Activated CD4-positive, alpha-beta T cell treated with anti-CD3 and anti-CD28 coated beads, Interleukin-10, Interleukin-2, amounts not matched to agents 100 ng/mL and 50 ng/mL, durations not matched to agents 16 hours and 8 hours (primary cell): ENCODE data around the gene FHIT.
A peak's percentile ranks its signal among the peaks of the same experiment; 100 is the strongest.

Experiments used
- DNase-seq: peaks from one replicate; pipeline ENCODE4 v3.0.0-alpha.2; 2020

FHIT gene

DNA sequence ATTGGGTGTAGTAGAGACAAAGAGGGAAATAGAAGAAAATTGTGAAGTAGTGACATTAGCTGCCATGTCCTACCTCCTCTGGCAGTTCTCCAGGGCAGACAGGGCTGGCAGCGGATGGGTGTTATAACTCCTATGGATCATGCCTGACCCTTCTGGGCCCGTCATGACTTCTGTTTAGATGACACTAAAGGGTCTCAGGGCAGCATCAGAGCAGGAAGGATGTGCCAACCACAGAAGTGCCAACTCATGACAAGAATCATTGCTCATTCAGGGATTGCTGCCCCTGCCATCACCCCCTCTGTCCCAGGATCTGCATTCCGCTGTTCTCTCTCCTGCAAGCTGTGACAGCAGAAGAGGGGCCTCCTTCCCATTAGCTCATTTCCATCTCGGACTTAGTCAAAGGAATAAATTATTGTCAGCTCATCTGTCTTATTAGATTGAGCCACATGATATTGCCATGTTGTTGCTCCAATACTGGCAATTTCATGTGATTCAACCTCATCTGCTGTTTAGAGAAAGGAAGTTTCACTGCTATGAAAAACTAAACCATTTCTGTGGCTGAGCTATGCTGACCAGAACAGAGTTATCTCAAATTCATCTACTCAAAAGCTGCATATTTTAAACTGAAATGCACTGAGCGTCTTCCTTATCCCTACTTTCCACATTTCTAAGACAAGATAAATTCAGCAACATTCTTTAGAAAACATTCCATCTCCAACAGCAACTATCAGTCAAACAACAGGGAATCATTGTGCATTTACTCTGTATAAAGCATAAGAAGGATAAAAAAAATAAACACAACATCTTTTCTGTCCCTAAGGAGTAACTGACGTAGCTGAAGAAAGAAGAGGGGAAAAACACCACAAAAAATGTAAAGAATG, 271.6 kb downstream of the FHIT start:
- peak; percentile 6 for DNase-seq

DNA sequence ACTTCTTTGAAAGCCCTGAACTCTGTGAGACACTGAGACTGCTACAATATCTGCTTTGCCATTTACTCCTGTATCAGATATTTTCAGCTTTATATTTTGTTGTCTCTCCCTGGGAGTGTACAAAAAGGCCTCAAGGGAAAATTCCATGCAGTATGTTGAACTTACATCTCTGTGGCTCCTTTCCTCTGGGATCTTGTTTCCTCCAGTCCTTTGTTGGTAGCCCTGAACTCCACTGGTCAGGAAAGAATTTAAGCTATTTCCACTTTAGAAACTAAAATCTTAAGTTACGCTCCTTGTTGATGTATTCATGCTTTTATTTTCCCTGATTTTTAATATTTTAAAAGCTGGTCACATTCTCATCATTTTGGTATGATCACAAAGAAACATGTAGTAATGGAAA, 277.9 kb downstream of the FHIT start:
- no peak for DNase-seq

DNA sequence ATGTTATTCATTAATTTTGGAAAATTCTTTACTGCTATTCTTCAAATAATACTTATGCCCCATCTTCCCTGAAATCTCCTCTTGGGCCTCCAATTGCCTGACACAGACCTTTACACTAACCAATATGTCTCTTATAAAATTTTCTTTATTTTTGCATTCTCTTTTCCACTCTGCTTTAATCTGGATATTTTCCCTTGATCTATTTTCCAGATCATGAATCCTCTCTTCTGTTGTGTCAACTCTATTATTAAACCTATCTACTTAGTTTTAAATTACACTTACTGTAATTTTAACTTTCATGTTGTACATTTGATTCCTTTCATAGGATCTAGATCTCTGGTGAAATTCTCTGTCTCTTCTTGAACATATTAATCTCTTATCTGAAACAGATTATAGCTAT, 278.7 kb downstream of the FHIT start:
- DNase-seq = no peak

DNA sequence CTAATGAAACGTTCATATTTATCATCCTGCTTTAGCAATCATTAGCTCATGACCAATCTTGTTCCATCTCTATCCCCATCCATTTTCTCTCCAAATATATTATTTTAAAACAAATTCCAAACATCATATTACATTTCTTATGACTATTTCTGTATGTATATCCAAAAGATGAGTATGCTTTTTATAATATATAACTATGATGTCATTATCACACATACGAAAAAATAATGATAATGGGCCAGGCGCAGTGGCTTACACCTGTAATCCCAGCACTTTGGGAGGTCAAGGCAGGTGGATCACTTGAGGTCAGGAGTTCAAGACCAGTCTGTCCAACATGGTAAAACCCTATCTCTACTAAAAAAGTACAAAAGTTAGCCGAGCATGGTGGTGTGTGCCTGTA, 280.4 kb downstream of the FHIT start:
- no peak for DNase-seq

DNA sequence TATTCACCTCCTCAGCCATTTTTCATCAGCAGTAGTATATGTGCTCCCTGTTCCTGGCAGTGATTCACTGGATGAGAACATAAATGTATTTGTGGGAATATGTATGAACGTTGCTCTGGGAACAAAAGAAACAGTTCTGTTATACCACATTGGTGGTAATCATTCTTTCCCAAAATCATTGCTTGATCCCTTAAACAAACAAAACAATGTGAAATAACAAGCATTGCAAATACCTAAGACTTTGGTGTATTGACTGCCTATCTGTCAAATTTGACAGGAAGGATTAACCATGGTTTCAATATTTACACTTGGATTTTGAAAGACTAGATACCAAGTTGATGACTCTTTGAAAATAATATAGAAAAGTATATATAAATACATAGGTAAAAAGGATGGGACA, 284.1 kb downstream of the FHIT start:
- DNase-seq = no peak

DNA sequence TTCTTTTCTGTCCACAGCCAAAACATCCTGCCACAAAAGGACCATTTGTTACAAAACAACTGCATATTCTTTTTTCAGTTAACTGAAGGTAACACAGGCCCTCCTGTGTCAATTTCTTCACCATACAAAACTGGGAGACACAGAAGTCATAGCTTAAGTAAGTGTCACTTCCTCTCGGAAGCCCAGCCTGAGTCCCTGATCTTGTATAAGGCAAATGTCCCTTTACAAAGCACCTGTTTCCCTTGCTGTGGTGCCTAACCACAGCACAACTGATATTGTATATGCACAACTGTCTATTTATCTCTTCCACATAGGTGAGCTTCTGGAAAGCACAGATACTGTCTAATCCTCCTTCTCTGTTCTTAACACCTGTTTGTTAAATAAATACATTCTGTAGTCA, 293.7 kb downstream of the FHIT start:
- no peak for DNase-seq

DNA sequence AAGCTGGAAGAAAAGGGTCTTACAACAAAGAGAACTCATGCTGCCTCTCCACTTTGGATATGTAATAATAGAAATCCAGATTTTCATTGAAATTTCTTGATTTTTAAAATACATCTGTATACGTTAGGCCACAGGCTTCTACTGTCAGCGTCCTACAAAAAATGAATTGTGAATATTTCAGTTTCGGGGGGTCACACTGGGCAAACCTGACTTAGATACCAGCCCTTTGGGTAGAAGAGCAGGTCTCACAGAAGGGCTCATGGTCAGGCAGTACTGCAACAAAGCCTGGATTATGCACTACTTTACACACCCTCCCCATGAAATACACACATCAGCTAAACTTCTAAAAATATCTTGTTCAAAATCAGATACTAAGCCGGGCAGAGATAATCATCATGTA, 294.5 kb downstream of the FHIT start:
- DNase-seq = no peak

DNA sequence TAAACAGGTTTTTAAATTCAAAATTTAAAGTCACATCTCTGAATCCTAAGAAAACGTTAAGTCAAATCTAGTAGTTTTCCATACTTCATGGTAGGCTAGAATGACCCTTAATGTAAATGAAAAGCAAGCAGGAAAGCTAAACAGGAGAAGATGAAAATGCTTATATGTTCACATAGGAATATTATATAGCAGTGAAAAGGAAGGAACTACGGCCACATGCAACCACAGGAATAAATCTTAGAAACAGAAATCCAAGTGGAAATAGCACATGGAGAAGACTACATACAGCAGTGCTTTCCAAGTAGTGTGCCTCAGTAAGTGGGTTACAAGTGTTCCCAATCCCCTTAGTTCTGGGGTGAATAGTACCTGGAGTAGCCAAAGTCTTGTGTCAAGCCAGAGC, 296.2 kb downstream of the FHIT start:
- DNase-seq = no peak

DNA sequence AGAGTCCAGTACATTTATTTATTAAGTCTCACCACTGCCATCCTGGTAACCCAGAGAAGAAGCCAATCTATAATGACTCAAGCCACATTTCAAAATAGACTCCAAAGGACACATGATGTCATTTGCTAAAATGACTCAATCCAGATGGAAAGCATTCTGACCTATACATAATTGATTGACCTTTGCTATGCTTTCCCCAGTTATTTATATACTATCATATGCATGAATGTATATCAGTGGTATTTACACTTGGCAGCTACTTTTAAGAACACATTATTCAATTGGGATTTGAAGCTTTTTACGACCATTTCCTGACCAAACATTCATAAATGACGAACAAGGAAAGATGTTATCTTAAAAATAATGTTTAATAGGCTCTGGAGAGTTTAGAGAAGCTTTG, 297.2 kb downstream of the FHIT start:
- no peak for DNase-seq

DNA sequence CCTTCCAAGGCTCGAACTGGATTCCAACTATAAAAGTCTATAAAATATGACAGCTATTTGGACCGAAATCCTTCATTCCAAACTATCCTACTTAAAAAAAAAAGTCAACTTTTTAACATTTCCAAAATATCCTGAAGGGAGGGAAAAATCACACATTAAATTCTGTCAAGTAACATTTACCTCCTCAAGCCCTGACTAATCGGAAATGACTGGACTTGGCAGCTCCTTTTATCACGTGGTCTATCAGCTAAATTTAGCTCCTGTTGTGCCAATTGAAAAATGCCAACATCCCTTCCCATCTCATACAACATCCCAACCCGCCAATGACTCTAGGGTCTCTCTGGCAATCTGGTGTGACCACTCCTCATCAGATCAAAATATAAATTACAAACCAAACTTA, 297.9 kb downstream of the FHIT start:
- DNase-seq = no peak

DNA sequence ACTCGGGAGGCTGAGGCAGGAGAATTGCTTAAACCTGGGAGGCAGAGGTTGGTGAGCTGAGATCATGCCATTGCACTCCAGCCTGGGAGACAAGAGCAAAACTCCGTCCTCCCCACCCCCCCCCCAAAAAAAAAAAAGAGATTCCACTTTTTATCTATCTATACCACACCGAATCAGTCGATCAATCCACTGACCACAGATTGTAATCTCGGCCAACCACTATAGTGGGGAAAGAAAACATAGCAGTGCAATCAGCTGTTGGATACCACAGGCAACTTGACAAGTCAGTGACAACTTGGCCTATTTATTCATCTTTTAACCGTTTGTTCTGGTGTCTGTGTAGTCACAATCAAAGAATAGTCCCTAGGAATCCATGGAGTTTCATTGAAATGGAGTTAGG, 299.2 kb downstream of the FHIT start:
- no peak for DNase-seq

DNA sequence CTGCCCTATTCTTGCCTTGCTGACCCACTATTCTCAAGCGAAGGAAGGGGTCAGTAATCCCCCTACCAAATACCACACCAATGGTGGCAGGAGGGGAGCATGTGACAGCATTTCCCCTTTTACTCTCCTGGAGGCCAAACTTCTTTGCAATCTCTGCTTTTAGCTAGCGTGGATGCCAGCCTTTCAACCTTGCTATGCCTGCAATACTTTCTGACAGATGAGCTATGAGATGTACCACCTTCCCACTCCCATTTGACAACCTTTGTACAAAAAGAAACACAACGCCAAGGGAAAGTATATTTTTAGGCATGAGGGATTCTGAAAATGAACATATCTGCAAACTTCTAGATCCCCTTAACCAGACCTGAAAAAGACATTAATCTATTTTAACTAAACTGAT, 302.1 kb downstream of the FHIT start:
- no peak for DNase-seq

DNA sequence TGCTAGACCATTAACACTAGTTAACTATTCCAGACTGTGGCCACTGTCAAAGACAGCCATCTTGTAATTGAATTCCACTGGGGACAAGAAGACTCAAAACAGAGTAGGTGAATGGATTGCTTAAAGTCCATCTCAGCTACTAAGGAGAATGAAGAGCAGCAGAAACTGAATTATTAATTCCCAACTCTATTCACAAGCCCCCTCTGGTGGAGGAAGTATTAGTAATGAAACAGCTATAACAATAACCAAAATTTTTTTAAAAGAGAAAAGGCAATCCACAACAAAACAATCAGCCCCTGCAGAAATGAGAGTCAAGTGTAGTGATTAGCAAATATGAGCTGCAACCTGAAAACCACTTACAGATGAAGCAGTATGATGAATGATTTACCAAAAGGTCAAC, 302.8 kb downstream of the FHIT start:
- DNase-seq = no peak

DNA sequence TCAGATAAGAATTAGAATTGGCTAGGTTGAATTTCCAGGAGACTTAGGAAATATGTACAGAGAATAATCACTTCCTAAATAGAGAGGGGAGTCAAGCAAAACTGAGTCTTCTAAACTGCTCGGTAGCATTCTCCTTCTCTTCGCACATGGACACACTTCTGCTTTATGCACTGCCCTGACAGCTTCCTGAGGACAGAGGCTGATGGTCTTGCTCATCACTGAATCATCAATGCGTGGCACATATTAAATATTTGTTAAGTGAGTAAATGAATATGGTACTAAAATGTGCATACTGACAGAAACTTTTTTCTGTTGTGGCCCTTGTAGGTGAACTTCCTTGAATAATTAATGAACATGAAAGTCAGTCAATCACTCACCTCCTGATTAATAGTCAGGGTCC, 315.5 kb downstream of the FHIT start:
- no peak for DNase-seq

DNA sequence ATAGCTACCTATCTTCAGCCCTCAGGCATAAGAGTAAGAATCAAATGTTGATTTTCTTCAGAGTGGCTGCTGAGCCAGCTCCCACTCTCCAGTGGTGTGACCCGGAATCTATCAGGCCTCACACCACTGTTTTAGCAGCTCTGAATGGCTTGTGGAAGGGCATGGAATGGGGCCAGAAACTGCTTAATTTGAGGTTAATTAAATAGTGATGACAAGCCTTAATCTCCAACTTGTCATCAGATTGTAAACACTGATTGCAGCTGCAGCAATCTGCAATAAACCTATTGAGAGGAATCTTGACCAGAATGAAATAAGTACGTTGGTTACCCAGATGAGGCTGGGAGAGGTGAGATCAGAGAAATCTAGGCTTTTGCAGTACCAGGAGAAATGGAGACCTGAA, 317.4 kb downstream of the FHIT start:
- no peak for DNase-seq

DNA sequence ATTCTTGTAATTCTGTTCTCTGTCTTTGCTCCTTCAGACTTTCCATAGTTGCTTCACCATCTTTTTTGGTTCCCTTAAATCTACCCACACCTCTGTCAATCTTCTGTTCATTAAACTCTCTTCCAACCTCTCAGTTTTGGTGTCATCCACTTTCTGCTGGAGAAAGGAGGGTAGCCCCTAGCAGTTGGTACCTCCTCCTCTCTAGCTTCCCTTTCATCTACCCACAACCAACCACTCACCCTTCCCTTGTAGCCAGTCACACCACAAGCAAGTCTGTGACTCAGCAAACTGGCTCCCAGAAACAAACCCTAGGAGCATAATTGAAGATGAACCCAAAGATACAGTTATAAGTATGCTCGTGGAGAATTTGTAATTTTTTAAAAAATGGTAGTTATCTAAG, 318.6 kb downstream of the FHIT start:
- DNase-seq = peak; percentile 22

DNA sequence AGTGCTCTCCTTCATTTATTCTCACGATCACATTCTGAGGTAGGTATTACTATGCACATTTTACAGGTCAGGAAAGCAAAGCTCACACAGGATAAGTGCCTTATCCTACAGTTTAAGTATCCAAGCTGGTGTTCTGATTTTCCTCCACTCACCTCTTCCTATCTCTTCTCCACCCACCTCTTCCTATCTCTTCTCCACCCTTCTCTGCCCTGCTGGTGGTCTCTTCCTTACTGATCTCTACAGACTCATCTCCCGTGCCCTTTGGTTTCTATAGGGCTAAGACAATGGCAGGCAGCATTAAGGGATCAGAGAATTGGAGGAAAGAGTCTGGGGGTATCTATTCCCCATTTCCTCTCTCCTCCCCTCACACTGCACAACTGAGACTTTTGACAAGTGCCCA, 319.1 kb downstream of the FHIT start:
- DNase-seq = no peak

DNA sequence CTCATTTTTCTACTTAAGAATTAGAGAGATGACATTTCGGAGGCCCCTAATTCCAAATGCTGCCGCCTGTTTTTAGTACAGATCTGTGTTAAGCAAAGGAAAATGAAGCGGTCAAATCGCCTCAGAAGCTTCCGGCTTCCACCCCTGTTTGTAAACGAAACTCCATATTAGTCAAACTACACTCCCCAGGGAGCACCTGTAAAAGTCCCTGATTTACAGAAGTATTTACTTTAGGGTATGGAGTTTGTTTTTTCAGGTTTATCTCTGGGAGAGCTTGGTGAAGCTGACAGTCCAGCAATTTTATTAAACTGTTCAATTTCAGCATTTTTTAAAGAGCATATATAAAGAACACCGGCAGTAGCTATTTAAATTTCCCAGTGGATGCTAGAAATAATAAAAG, 319.8 kb downstream of the FHIT start:
- DNase-seq = no peak

DNA sequence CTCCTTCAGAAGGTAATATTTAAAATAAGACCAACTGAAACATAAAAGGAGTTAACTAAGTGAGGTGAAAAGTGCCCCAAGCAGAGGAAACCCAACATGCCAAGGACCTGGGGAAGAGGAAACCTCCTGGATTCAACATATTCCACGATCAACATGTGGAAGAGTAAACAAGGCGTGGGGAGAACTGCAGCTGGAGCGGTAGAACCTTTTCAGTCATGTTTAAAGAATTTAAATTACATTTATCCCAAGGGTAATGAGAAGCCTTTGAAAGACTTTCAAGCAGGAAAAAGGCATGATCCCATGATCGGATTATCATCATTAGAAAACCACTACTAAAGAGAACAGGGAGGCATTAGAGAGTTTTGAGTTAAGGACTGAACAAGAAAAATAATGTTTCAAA, 330.7 kb downstream of the FHIT start:
- DNase-seq = no peak

DNA sequence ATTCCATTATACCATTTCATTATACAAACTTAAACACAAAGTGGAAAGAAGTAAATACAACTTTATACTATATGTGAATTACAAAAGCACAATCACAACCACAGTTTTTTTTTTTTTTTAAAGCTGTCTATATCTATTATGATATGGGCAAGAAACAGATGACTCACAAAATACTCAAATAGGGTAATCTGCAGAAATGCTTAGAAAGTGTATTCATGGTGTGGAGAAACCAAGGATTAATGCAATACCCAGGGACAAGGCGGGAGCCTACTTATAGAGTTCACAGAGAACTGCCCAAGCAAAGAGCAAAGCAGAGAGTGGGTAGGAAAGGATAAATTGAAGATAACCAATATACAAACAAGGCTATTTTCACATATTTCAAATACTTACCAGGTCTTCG, 332.0 kb downstream of the FHIT start:
- no peak for DNase-seq

DNA sequence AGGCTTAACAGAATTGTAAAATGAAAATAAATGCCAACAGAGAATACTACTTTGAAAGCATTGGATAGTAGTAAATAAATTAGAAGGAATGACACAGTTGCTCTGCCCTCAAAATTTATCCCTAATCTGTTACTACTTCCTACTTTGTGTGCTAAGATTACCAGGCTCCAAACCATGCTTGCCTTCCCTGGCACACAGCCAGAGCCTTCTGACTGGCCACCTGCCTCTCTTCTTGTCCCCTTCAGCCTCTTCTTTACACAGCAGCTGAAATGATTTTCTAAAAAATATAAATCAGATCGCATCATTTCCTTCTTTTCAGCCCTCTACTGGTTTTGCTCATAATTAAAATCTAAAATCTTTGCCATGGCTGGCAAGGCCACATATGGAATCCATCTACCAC, 334.1 kb downstream of the FHIT start:
- no peak for DNase-seq

DNA sequence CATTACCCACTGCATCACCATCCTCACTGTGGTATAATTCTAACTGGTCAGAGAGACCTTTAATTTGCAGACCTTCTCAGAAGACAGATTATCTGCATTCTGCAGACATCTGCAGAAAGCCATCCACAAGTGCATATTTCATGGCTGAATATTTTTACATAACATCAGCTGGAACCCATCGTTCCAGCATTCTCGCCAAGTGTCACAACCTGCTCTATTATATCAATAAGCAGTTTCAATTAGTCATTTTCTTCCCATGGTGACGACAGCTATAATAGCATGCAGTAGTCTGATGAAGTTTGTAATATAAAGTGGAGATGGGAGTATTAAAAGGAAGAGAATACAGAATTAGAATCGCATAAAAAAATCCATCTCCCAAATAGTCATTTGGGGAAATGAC, 334.7 kb downstream of the FHIT start:
- DNase-seq = no peak

DNA sequence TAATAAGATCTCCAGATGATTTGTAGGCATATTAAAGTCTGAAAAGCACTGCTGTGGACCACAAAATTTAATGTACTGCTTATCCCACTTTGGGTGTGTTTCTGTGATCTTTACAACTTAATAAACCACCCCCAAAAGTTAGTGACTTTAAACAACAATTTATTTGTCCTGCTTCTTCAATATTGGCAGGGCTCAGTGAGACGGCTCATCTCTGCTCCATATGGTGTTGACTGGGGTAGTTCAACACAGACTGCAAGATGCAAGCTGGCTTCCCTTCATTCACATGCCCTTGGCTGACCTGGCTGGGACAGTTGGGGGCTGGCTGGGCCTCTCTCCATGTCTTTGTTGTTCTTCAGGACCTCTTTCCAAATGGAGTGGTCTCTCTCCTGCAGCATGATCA, 337.8 kb downstream of the FHIT start:
- DNase-seq = no peak

DNA sequence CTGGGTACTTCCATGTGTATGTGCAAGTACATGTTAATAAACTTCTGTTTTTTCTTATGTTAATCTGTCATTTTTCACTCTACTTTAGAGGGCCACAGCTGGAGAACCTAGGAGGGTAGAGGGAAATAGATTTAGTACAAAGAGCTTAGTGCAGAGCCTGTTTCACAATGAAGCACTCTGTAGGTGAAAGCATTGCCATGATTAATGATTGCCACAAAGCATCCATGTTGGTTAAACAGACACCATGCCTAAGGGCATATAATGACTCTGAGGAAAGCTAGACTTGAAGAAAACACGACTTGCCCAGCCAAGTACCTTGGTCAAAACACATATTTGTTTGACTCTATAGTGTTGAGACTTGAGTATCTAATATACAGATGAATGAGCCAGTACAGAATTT, 338.4 kb downstream of the FHIT start:
- no peak for DNase-seq

DNA sequence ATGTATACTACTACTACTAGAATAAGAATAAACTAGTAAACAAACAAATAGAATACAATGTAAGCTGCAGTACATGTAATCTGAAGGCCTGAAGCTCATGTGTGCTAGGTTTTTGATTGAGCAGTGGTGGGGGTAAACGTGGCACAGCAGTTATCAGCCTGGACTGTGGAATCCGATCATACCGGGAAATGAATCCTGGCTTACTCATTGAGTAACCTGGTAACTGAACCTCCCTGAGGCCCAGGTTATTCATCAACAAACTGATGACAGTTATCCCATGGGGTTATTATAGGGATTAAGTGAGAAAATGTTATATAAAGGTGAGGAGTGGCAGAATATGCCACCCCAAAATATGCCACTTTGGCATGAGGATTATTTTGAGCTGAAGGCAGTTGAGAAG, 339.1 kb downstream of the FHIT start:
- no peak for DNase-seq
